ENCODE results near the gene DENND2A.
"Not testable (repeated sequence)": the region's sequence is repeated elsewhere in the genome, so short reads cannot be mapped to it uniquely, and the experiment has no call there.

DENND2A gene

GRCh38 chr7:140683657-140684056 is 43.0 kb upstream of the DENND2A start:
- no peak for TF ChIP-seq CTCF (IDR thresholded peaks at IDR 0.05; ENCODE audit: low read depth, low read length, missing control alignments)
- H3K4me3 ChIP-seq (ENCODE audit: low read depth, low read length): no peak overlapping the region
- no peak for DNase-seq (ENCODE audit: low read depth)

GRCh38 chr7:140681766-140682165 is 41.2 kb upstream of the DENND2A start:
- no peak overlapping the region for H3K4me3 ChIP-seq (ENCODE audit: low read depth, low read length)
- no peak for DNase-seq (ENCODE audit: low read depth)
- no peak for TF ChIP-seq CTCF (IDR thresholded peaks at IDR 0.05; ENCODE audit: low read depth, low read length, missing control alignments)

GRCh38 chr7:140680886-140681285 is 40.3 kb upstream of the DENND2A start:
- DNase-seq (ENCODE audit: low read depth): no peak
- H3K4me3 ChIP-seq (ENCODE audit: low read depth, low read length): no peak overlapping the region
- TF ChIP-seq CTCF (IDR thresholded peaks at IDR 0.05; ENCODE audit: low read depth, low read length, missing control alignments): no peak

- DNase-seq (ENCODE audit: low read depth): no peak
- TF ChIP-seq CTCF (IDR thresholded peaks at IDR 0.05; ENCODE audit: low read depth, low read length, missing control alignments): no peak
These were observed 38.6 kb upstream of the DENND2A start for GRCh38 chr7:140679186-140679585.

GRCh38 chr7:140678816-140679130 is 38.2 kb upstream of the DENND2A start:
- no peak overlapping the region for H3K4me3 ChIP-seq (ENCODE audit: low read depth, low read length)
- TF ChIP-seq CTCF (IDR thresholded peaks at IDR 0.05; ENCODE audit: low read depth, low read length, missing control alignments): no peak
- no peak for DNase-seq (ENCODE audit: low read depth)

More at GRCh38 chr7:140679186-140679585, 38.6 kb upstream of the DENND2A start:
- H3K4me3 ChIP-seq (ENCODE audit: low read depth, low read length): no peak overlapping the region

GRCh38 chr7:140678081-140678815 is 37.6 kb upstream of the DENND2A start:
- DNase-seq (ENCODE audit: low read depth): no peak
- no peak for TF ChIP-seq CTCF (IDR thresholded peaks at IDR 0.05; ENCODE audit: low read depth, low read length, missing control alignments)
- no peak overlapping the region for H3K4me3 ChIP-seq (ENCODE audit: low read depth, low read length)

- no peak for DNase-seq (ENCODE audit: low read depth)
- no peak for TF ChIP-seq CTCF (IDR thresholded peaks at IDR 0.05; ENCODE audit: low read depth, low read length, missing control alignments)
- no peak overlapping the region for H3K4me3 ChIP-seq (ENCODE audit: low read depth, low read length)
These were observed 36.9 kb upstream of the DENND2A start for GRCh38 chr7:140677496-140677895.

GRCh38 chr7:140676956-140677355 is 36.3 kb upstream of the DENND2A start:
- H3K4me3 ChIP-seq (ENCODE audit: low read depth, low read length); DNase-seq (ENCODE audit: low read depth): not testable (repeated sequence)

Measured in GM12864 (cell line).